ENCODE measurements around the gene SLU7. TPM values are rescaled to one million over a fixed set of nuclear protein-coding genes. Genes with fewer than 3 reads are reported as not detected.

SLU7 gene
- total RNA-seq, 2 experiments from 2014 or later: 32.2 to 46.2 TPM

DNA sequence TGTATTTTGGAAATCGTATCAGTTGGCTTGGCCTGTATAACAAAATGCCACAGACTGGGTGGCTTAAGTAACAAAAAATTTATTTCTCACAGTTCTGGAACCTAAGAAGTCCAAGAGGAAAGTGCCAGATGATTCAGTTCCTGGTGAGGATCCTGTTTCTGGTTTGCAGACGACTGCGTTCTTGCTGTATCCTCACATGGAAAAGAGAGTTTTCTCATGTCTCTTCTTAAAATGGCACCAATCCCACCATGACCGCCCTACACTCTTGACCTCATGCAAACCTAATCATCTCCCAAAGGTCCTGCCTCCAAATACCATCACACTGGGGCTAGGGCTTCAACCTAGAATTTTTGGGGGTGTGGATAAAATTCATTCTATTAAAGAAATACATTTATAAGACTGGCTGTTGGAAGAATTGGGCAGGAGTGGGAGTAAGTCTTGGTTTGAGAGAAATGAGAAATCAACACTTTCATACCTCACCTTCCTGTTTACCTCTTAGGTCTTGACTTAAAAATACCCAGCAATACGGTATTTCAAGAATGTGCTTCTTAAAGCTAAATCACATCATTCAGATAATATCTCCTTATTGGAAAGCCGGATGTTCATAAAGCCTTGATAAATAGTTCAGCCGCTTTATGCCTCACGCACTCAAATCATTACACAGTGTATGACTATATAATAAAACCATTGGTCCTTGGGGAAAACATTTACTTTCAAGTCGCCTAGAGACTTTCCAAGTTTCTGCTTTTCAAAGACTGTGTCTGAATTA, 31.5 kb upstream of the SLU7 start:
- Histone ChIP-seq H3K36me3 (ENCODE audit: insufficient read depth, low read length) (no peaks in the 10 kb centered on the region), H2AFZ (ENCODE audit: low read length) (no peak overlapping the region), H3K4me2 (ENCODE audit: low read length) (no peak overlapping the region), H3K4me1 (ENCODE audit: insufficient read depth, low read length, poor library complexity, severe bottlenecking) (no peaks in the 10 kb centered on the region), H3K27ac (ENCODE audit: low read depth, low read length, poor library complexity, severe bottlenecking) (no peak overlapping the region), H3K4me3 (ENCODE audit: low read depth, low read length, poor library complexity, severe bottlenecking) (no peak overlapping the region), H4K20me1 (ENCODE audit: insufficient read depth, low read length) (no peaks in the 10 kb centered on the region), H3K79me2 (ENCODE audit: insufficient read depth, low read depth, low read length) (no peaks in the 10 kb centered on the region), H3K9me2 (ENCODE audit: insufficient read depth, low read length) (no peaks in the 10 kb centered on the region; the same call in 1 of the 2 replicates), H3K9me3 (ENCODE audit: low read length) (no peaks in the 10 kb centered on the region)
- intact Hi-C loops (cut with micrococcal nuclease; ENCODE audit: unreplicated experiment): no loop called here
- ChIA-PET CTCF (ENCODE audit: unreplicated experiment) (no interaction called here), POLR2A (interaction anchor here (0.6 kb wide), 1 partner anchor 8 kb away, joined by 3 read pairs; no protein-coding TSS in a partner anchor)
- no TSS peak for BruUV-seq (replicated peaks)
- DNase-seq (ENCODE audit: low spot score): no peak
- no peak for TF ChIP-seq EZH2phosphoT487 (IDR thresholded peaks at IDR 0.05; ENCODE audit: borderline replicate concordance, low read depth, low read length)
- TF ChIP-seq, protein P1, sequence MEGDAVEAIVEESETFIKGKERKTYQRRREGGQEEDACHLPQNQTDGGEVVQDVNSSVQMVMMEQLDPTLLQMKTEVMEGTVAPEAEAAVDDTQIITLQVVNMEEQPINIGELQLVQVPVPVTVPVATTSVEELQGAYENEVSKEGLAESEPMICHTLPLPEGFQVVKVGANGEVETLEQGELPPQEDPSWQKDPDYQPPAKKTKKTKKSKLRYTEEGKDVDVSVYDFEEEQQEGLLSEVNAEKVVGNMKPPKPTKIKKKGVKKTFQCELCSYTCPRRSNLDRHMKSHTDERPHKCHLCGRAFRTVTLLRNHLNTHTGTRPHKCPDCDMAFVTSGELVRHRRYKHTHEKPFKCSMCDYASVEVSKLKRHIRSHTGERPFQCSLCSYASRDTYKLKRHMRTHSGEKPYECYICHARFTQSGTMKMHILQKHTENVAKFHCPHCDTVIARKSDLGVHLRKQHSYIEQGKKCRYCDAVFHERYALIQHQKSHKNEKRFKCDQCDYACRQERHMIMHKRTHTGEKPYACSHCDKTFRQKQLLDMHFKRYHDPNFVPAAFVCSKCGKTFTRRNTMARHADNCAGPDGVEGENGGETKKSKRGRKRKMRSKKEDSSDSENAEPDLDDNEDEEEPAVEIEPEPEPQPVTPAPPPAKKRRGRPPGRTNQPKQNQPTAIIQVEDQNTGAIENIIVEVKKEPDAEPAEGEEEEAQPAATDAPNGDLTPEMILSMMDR (conservative IDR thresholded peaks at IDR 0.05; ENCODE audit: low read length): no peak

DNA sequence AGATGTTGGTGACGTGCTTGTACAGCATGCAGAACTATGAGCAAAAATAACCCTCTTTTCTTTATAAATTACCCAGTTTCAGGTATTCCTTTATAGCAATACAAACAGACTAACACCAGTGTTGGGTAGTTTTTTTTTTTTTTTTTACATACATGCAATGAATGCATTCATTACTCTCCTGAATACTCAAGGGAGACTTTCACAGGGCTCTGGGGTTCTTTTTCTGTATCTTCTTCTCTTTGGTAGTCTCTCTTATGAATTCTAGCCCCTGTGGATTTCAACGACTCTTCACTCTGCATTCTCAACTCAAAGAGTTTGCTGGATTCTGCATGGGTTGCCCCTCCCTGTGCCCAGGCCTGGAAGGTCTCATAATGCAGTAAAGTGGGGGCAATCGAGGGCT, 30.6 kb upstream of the SLU7 start:
- no peaks in the 10 kb centered on the region for H3K79me2 ChIP-seq (ENCODE audit: insufficient read depth, low read depth, low read length)
- BruUV-seq (replicated peaks): no TSS peak
- intact Hi-C loops (cut with micrococcal nuclease; ENCODE audit: unreplicated experiment): no loop called here
- TF ChIP-seq EZH2phosphoT487 (IDR thresholded peaks at IDR 0.05; ENCODE audit: borderline replicate concordance, low read depth, low read length): no peak
- TF ChIP-seq, protein P1 (conservative IDR thresholded peaks at IDR 0.05; ENCODE audit: low read length): no peak
- no peaks in the 10 kb centered on the region for H3K36me3 ChIP-seq (ENCODE audit: insufficient read depth, low read length)
- DNase-seq (ENCODE audit: low spot score): no peak
- H2AFZ ChIP-seq (ENCODE audit: low read length): no peak overlapping the region
- H3K4me1 ChIP-seq (ENCODE audit: insufficient read depth, low read length, poor library complexity, severe bottlenecking): no peaks in the 10 kb centered on the region
- ChIA-PET CTCF (ENCODE audit: unreplicated experiment) (no interaction called here), POLR2A (interaction anchor here (0.6 kb wide), 1 partner anchor 1008 kb away, joined by 3 read pairs; no protein-coding TSS in a partner anchor)
- H3K9me3 ChIP-seq (ENCODE audit: low read length): no peaks in the 10 kb centered on the region
- no peak overlapping the region for H3K4me2 ChIP-seq (ENCODE audit: low read length)
- no peaks in the 10 kb centered on the region; the same call in 1 of the 2 replicates for H3K9me2 ChIP-seq (ENCODE audit: insufficient read depth, low read length)
- H3K27ac ChIP-seq (ENCODE audit: low read depth, low read length, poor library complexity, severe bottlenecking): no peak overlapping the region
- no peaks in the 10 kb centered on the region for H4K20me1 ChIP-seq (ENCODE audit: insufficient read depth, low read length)
- H3K4me3 ChIP-seq (ENCODE audit: low read depth, low read length, poor library complexity, severe bottlenecking): no peak overlapping the region

DNA sequence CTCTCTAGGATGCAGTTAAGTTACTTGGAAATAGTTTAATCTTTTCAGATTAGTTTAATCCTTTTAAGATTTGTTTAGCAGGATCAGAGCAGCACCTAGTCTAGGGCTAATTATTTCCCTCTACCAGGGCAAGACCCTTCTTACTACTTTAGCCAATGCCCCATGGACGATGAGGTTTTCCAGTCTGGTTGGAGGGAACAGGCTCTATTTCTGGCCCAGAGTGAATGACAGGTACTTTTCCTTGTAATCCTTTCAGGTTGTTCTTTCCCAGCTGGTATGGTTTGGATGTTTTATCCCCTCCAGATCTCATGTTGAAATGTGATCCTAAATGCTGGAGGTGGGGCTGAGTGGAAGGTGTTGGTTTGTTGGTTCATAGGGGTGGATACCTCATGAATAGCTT, 30.0 kb upstream of the SLU7 start:
- Histone ChIP-seq H4K20me1 (ENCODE audit: insufficient read depth, low read length) (no peaks in the 10 kb centered on the region), H3K4me3 (ENCODE audit: low read depth, low read length, poor library complexity, severe bottlenecking) (no peak overlapping the region), H3K4me1 (ENCODE audit: insufficient read depth, low read length, poor library complexity, severe bottlenecking) (no peaks in the 10 kb centered on the region), H2AFZ (ENCODE audit: low read length) (no peak overlapping the region), H3K36me3 (ENCODE audit: insufficient read depth, low read length) (no peaks in the 10 kb centered on the region), H3K79me2 (ENCODE audit: insufficient read depth, low read depth, low read length) (no peaks in the 10 kb centered on the region), H3K9me3 (ENCODE audit: low read length) (no peaks in the 10 kb centered on the region), H3K4me2 (ENCODE audit: low read length) (no peak overlapping the region), H3K9me2 (ENCODE audit: insufficient read depth, low read length) (no peaks in the 10 kb centered on the region; the same call in 1 of the 2 replicates), H3K27ac (ENCODE audit: low read depth, low read length, poor library complexity, severe bottlenecking) (no peak overlapping the region)
- ChIA-PET POLR2A (interaction anchor here (0.5 to 0.9 kb wide), 3 partner anchors 34 to 1008 kb away, joined by 3 read pairs; no protein-coding TSS in a partner anchor), CTCF (ENCODE audit: unreplicated experiment) (no interaction called here)
- no TSS peak for BruUV-seq (replicated peaks)
- intact Hi-C loops (cut with micrococcal nuclease; ENCODE audit: unreplicated experiment): no loop called here
- DNase-seq (ENCODE audit: low spot score): no peak
- TF ChIP-seq EZH2phosphoT487 (IDR thresholded peaks at IDR 0.05; ENCODE audit: borderline replicate concordance, low read depth, low read length): no peak
- TF ChIP-seq, protein P1 (conservative IDR thresholded peaks at IDR 0.05; ENCODE audit: low read length): no peak

All from OCI-LY7 (cell line).